Hepatocyte (in vitro differentiated cells): ENCODE data around the gene SNX9. TPM values are rescaled to one million over a fixed set of nuclear protein-coding genes. Genes with fewer than 3 reads are reported as not detected.

Source experiments
- DNase-seq: peaks from one replicate; pipeline ENCODE4 v3.0.0-alpha.2; 2016; ENCODE audit warnings: low spot score
- H2AFZ ChIP-seq: fragments of 200-600 bp; sonication (generic); 2 replicates; pipeline ENCODE4 v1.6.0; 2016; ENCODE audit warnings: antibody characterized with exemption, mild to moderate bottlenecking
- H3K27ac ChIP-seq: fragments of 200-600 bp; sonication (generic); 2 replicates; pipeline ENCODE4 v1.5.1; 2016; ENCODE audit warnings: mild to moderate bottlenecking
- H3K27me3 ChIP-seq: fragments of 200-600 bp; sonication (generic); 2 replicates; pipeline ENCODE4 v1.6.1; 2016
- H3K36me3 ChIP-seq: fragments of 200-600 bp; sonication (generic); replicated peaks from 2 replicates; pipeline ENCODE4 v1.5.1; 2016; ENCODE audit warnings: low read depth; ENCODE audit not compliant: insufficient read depth
- H3K4me1 ChIP-seq: fragments of 200-600 bp; sonication (generic); 2 replicates; pipeline ENCODE4 v1.5.1; 2016; ENCODE audit warnings: mild to moderate bottlenecking, moderate library complexity; ENCODE audit not compliant: insufficient read depth
- H3K4me2 ChIP-seq: fragments of 200-600 bp; sonication (generic); 2 replicates; pipeline ENCODE4 v1.6.0; 2016
- H3K4me3 ChIP-seq: fragments of 200-600 bp; sonication (generic); 2 replicates; pipeline ENCODE4 v1.5.1; 2016; ENCODE audit warnings: mild to moderate bottlenecking
- H3K79me2 ChIP-seq: fragments of 200-600 bp; sonication (generic); 2 replicates; pipeline ENCODE4 v1.6.0; 2017; ENCODE audit warnings: mild to moderate bottlenecking
- H3K9me2 ChIP-seq: fragments of 200-600 bp; sonication (generic); replicated peaks from 2 replicates; pipeline ENCODE4 v1.6.0; 2017; ENCODE audit warnings: mild to moderate bottlenecking; ENCODE audit not compliant: insufficient read depth
- H3K9me3 ChIP-seq: fragments of 200-600 bp; sonication (generic); 2 replicates; pipeline ENCODE4 v1.5.1; 2016; ENCODE audit warnings: low read depth, mild to moderate bottlenecking
- H4K20me1 ChIP-seq: fragments of 200-600 bp; sonication (generic); 2 replicates; pipeline ENCODE4 v1.6.0; 2016; ENCODE audit warnings: mild to moderate bottlenecking; ENCODE audit not compliant: insufficient read depth, poor library complexity, severe bottlenecking
- EZH2 ChIP-seq: fragments of 200-600 bp; sonication (generic); IDR thresholded peaks from 2 replicates; pipeline ENCODE4 v1.6.1; 2016; ENCODE audit warnings: antibody characterized with exemption, mild to moderate bottlenecking, borderline replicate concordance
- EZH2phosphoT487 ChIP-seq: fragments of 200-600 bp; sonication (generic); IDR thresholded peaks from one replicate; pipeline ENCODE4 v1.6.1; 2018; ENCODE audit warnings: antibody characterized with exemption, mild to moderate bottlenecking, low read depth, moderate library complexity; ENCODE audit not compliant: unreplicated experiment, severe bottlenecking
- WGBS: methylation state at CpG from one replicate; pipeline ENCODE4 v1.1.6; 2016; ENCODE audit warnings: low lambda C conversion rate; ENCODE audit errors: missing lambda C conversion rate; 5-methylcytosine and 5-hydroxymethylcytosine counted together
- polyA plus RNA-seq: library from polyadenylated mRNA; unstranded; fragments of >200 nt; fragmentation: Nextera tagmentation; extraction: Ambion mirVana; gene quantifications from 2 replicates; pipeline ENCODE4 v1.2.1, GENCODE V29; 2016
- total RNA-seq: library from RNA; depleted of rRNA; stranded (reverse); fragments of >200 nt; gene quantifications from 2 replicates; pipeline ENCODE4 v1.2.3, GENCODE V29; 2014
- TF ChIP-seq, protein P1 (sequence below): fragments of 200-600 bp; sonication (generic); IDR thresholded peaks from 2 replicates; pipeline ENCODE4 v1.5.1; 2016; ENCODE audit warnings: antibody characterized with exemption, mild to moderate bottlenecking; ENCODE audit not compliant: poor library complexity

Gene SNX9
- total and polyA plus RNA-seq, 2 experiments from 2014 or later = 34.1 to 34.7 TPM

- TF ChIP-seq, protein P1, sequence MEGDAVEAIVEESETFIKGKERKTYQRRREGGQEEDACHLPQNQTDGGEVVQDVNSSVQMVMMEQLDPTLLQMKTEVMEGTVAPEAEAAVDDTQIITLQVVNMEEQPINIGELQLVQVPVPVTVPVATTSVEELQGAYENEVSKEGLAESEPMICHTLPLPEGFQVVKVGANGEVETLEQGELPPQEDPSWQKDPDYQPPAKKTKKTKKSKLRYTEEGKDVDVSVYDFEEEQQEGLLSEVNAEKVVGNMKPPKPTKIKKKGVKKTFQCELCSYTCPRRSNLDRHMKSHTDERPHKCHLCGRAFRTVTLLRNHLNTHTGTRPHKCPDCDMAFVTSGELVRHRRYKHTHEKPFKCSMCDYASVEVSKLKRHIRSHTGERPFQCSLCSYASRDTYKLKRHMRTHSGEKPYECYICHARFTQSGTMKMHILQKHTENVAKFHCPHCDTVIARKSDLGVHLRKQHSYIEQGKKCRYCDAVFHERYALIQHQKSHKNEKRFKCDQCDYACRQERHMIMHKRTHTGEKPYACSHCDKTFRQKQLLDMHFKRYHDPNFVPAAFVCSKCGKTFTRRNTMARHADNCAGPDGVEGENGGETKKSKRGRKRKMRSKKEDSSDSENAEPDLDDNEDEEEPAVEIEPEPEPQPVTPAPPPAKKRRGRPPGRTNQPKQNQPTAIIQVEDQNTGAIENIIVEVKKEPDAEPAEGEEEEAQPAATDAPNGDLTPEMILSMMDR = no peak
- TF ChIP-seq EZH2 = no peak
- no peak for TF ChIP-seq EZH2phosphoT487
- peaks cover 23% of the 10 kb centered on the region for H3K4me1 ChIP-seq
- WGBS = 24% methylated on average over 24 of the region's 24 CpGs
- peak overlapping the region; percentile 84 for H2AFZ ChIP-seq
- peak overlapping the region; percentile 90 for H3K27ac ChIP-seq
- no peaks in the 10 kb centered on the region for H3K27me3 ChIP-seq
- DNase-seq = no peak
- H3K79me2 ChIP-seq = peaks cover 29% of the 10 kb centered on the region
- H3K9me2 ChIP-seq = no peaks in the 10 kb centered on the region
- H3K9me3 ChIP-seq = no peaks in the 10 kb centered on the region
- peak overlapping the region; percentile 92 for H3K4me3 ChIP-seq
- H3K36me3 ChIP-seq = no peaks in the 10 kb centered on the region
- H4K20me1 ChIP-seq = no peaks in the 10 kb centered on the region
- H3K4me2 ChIP-seq = peak overlapping the region; percentile 88
Measured at GRCh38 chr6:157981132-157981394, 158.0 kb downstream of the SNX9 start.

- 3% methylated on average over 29 of the region's 86 CpGs for WGBS
Measured at GRCh38 chr6:157981395-157982101, 158.5 kb downstream of the SNX9 start, which contains the start of gene SYNJ2. SYNJ2 (plus strand) TSS chr6:157981863; CDS start chr6:157981962, 99 bp downstream.

DNA sequence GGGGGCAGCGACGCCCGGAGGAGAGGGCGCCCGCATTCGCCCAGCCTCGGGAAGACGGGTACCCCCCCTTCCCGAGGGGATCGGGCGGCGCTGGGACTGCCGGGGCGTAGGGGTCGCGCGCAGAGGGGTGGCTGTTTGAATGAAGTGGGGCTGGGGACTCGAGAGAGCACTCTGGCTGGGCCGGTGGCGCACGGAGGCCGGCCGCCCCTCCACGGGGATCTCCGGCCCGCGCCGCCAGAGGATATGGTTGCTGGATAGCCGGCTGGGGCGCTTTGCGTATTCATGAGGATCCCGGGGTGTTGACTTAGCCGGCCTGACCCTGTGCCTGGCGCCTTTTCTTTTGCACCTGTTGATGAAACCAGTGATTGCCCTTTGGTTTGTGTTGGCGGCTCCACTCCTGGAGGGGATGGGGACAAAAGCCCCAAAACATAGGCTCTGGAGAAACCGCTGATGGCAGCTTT is 159.1 kb downstream of the SNX9 start:
- Histone ChIP-seq H2AFZ (peak overlapping the region; percentile 84), H4K20me1 (no peaks in the 10 kb centered on the region), H3K4me2 (peak overlapping the region; percentile 88), H3K4me3 (peak overlapping the region; percentile 92), H3K36me3 (no peaks in the 10 kb centered on the region), H3K27ac (peak overlapping the region; percentile 90), H3K9me3 (no peaks in the 10 kb centered on the region), H3K4me1 (peaks cover 28% of the 10 kb centered on the region), H3K9me2 (no peaks in the 10 kb centered on the region), H3K79me2 (peaks cover 38% of the 10 kb centered on the region), H3K27me3 (no peaks in the 10 kb centered on the region)
- no peak for TF ChIP-seq EZH2phosphoT487
- TF ChIP-seq, protein P1 = no peak
- under 1% methylated on average over 36 of the region's 36 CpGs for WGBS
- DNase-seq = peak; percentile 72

More at GRCh38 chr6:157981395-157982101, 158.5 kb downstream of the SNX9 start, which contains the start of gene SYNJ2:
- TF ChIP-seq EZH2phosphoT487 = no peak
- TF ChIP-seq, protein P1 = peak; percentile 49
- H4K20me1 ChIP-seq = no peaks in the 10 kb centered on the region
- H3K4me3 ChIP-seq = peak within 1 kb of the TSS; percentile 92
- H3K27ac ChIP-seq = peak within 1 kb of the TSS; percentile 90
- peak; percentile 91 for DNase-seq
- no peaks in the 10 kb centered on the region for H3K27me3 ChIP-seq
- no peaks in the 10 kb centered on the region for H3K36me3 ChIP-seq
- no peaks in the 10 kb centered on the region for H3K9me3 ChIP-seq
- peak within 1 kb of the TSS; percentile 84 for H2AFZ ChIP-seq
- peak within 1 kb of the TSS; percentile 88 for H3K4me2 ChIP-seq
- peaks cover 32% of the 10 kb centered on the region for H3K79me2 ChIP-seq
- peaks cover 28% of the 10 kb centered on the region for H3K4me1 ChIP-seq
- H3K9me2 ChIP-seq = no peaks in the 10 kb centered on the region
